ENCODE data around the gene NUDT17. TPM values are rescaled to one million over a fixed set of nuclear protein-coding genes. Genes with fewer than 3 reads are reported as not detected.

The NUDT17 gene
- total and polyA plus RNA-seq, 9 of the 15 experiments (the other 6 are each of a cell fraction or from before 2014, with no cell fraction given) = 2.1 to 10.0 (median 6.1) TPM

- TF ChIP-seq TBL1XR1 (IDR thresholded peaks at IDR 0.05; ENCODE audit: low read length in 2 of 2) (peak in 1 of 2 experiments; percentile 4; a peak in 1 of 4 replicates), L3MBTL2 (IDR thresholded peaks at IDR 0.05) (peak; percentile 57; the same call in 1 of the 2 replicates), XRCC4 (IDR thresholded peaks at IDR 0.05; ENCODE audit: extremely low read depth, insufficient read depth, insufficient read length) (no peak), TAF1 (IDR thresholded peaks at IDR 0.05; ENCODE audit: control insufficient read depth, extremely low read depth, insufficient read depth, low read length, severe bottlenecking) (no peak), ZNF512 (tag; IDR thresholded peaks at IDR 0.05) (no peak), POLR2AphosphoS5 (IDR thresholded peaks at IDR 0.05; ENCODE audit: control insufficient read depth, insufficient read depth, low read depth, low read length) (no peak), RHOXF2B (CRISPR knock-in tag; conservative IDR thresholded peaks at IDR 0.05) (no peak), ZNF584 (CRISPR knock-in tag; IDR thresholded peaks at IDR 0.05; ENCODE audit: low read depth) (no peak), CBX8 (IDR thresholded peaks at IDR 0.05; ENCODE audit: borderline replicate concordance, extremely low read depth, low read depth, low read length, poor library complexity, severe bottlenecking) (no peak), PHB2 (IDR thresholded peaks at IDR 0.05; ENCODE audit: low read depth) (no peak), SOX6 (IDR thresholded peaks at IDR 0.05) (0 out of 2 replicates have a peak, but pooled peaks have one; percentile 13), ZFPM2 (CRISPR knock-in tag; IDR thresholded peaks at IDR 0.05) (no peak), PTRF (tag; IDR thresholded peaks at IDR 0.05) (no peak), CHD7 (IDR thresholded peaks at IDR 0.05; ENCODE audit: low read depth, low read length) (no peak), SAP30 (IDR thresholded peaks at IDR 0.05; ENCODE audit: borderline replicate concordance, insufficient read depth, low read depth, low read length, poor library complexity, severe bottlenecking) (no peak)
Measured at GRCh38 chr1:145859491-145860023, 14.1 kb downstream of the NUDT17 start (continued).
